ENCODE measurements around the gene GRAPL.
"Not testable (repeated sequence)": the region's sequence is repeated elsewhere in the genome, so short reads cannot be mapped to it uniquely, and the experiment has no call there.

- not testable (repeated sequence) for TF ChIP-seq EZH2 (IDR thresholded peaks at IDR 0.05); FOXP2 (optimal IDR thresholded peaks at IDR 0.05; ENCODE audit: control extremely low read depth, extremely low read length, insufficient read depth); POLR2AphosphoS5 (IDR thresholded peaks at IDR 0.05; ENCODE audit: borderline replicate concordance, low read depth, low read length)
Observed at GRCh38 chr17:19181040-19181875, 53.9 kb downstream of the GRAPL start.

Data from SK-N-MC (cell line).